GM21737 (cell line): ENCODE data around the gene TRIM32.
"Not testable (repeated sequence)": the region's sequence is repeated elsewhere in the genome, so short reads cannot be mapped to it uniquely, and the experiment has no call there.

ENCODE experiments used
- ATAC-seq: cut with Tn5 transposase; IDR thresholded peaks from one replicate; pipeline ENCODE4 v1.9.1; 2021; ENCODE audit warnings: mild to moderate bottlenecking, moderate library complexity; ENCODE audit not compliant: unreplicated experiment

TRIM32 gene

GRCh38 chr9:116674210-116674980, 12.7 kb upstream of the TRIM32 start:
- ATAC-seq, result no peak

- no peak for ATAC-seq
Measured at GRCh38 chr9:116683535-116683934, 3.6 kb upstream of the TRIM32 start.

- no peak for ATAC-seq
Measured at GRCh38 chr9:116685166-116685565, 1.9 kb upstream of the TRIM32 start.

GRCh38 chr9:116686135-116686534, 970 bp upstream of the TRIM32 start:
- ATAC-seq, result no peak

GRCh38 chr9:116686693-116687073, 422 bp upstream of the TRIM32 start:
- ATAC-seq, result peak; percentile 15

GRCh38 chr9:116687754-116688135, 640 bp downstream of the TRIM32 start:
- no peak for ATAC-seq

- no peak for ATAC-seq
Measured at GRCh38 chr9:116688806-116689485, 1.8 kb downstream of the TRIM32 start.

GRCh38 chr9:116689486-116690032, 2.5 kb downstream of the TRIM32 start:
- no peak for ATAC-seq

- ATAC-seq, result not testable (repeated sequence)
Measured at GRCh38 chr9:116690805-116691204, 3.7 kb downstream of the TRIM32 start.

GRCh38 chr9:116691607-116692006, 4.5 kb downstream of the TRIM32 start:
- ATAC-seq, result no peak

GRCh38 chr9:116692616-116693015, 5.5 kb downstream of the TRIM32 start:
- no peak for ATAC-seq

GRCh38 chr9:116693233-116693731, 6.2 kb downstream of the TRIM32 start:
- ATAC-seq, result no peak

GRCh38 chr9:116694785-116695291, 7.7 kb downstream of the TRIM32 start:
- no peak for ATAC-seq

GRCh38 chr9:116695438-116695837, 8.3 kb downstream of the TRIM32 start:
- no peak for ATAC-seq

- no peak for ATAC-seq
Measured at GRCh38 chr9:116697362-116697761, 10.3 kb downstream of the TRIM32 start.

- ATAC-seq, result no peak
Measured at GRCh38 chr9:116697887-116698286, 10.8 kb downstream of the TRIM32 start.

GRCh38 chr9:116700279-116700678, 13.2 kb downstream of the TRIM32 start:
- ATAC-seq, result no peak

- no peak for ATAC-seq
Measured at GRCh38 chr9:116700882-116701865, 14.1 kb downstream of the TRIM32 start.

GRCh38 chr9:116701940-116702642, 15.0 kb downstream of the TRIM32 start:
- no peak for ATAC-seq

GRCh38 chr9:116703634-116704033, 16.5 kb downstream of the TRIM32 start:
- ATAC-seq, result no peak
